ENCODE results near the gene PTGDR2. TPM values are rescaled to one million over a fixed set of nuclear protein-coding genes. Genes with fewer than 3 reads are reported as not detected.

PTGDR2 gene
- total RNA-seq, 2 experiments from 2014 or later, result 0.23 to 0.38 TPM

DNA sequence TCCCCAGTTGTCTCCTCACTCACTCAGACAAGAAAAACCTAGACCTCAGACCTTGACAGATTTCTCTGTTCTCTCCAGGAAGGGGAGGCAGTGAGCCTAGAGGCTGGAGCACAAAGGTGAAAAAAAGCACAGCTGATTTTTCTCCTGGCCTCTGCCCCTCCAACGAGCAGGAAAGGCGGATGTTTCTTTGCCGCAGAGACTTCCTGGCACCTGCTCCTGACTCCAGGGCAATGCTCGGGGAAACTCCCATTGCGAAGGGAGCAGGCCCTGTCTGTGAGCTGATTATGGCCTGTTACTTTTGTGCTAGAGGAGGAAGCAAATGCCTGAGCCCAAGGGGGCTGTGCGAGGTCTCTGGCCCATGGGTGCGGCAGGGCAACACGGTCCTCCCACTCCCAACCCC lies 45.2 kb downstream of the PTGDR2 start:
- ATAC-seq (no peak), DNase-seq (no peak)
- H3K9me3 Mint-ChIP-seq, result no peaks in the 10 kb centered on the region
- H3K36me3 Mint-ChIP-seq (ENCODE audit: low read depth), result no peaks in the 10 kb centered on the region
- no peak overlapping the region for H3K27ac Mint-ChIP-seq
- peaks cover 5% of the 10 kb centered on the region for H3K27me3 Mint-ChIP-seq
- peaks cover 2% of the 10 kb centered on the region for H3K4me1 Mint-ChIP-seq (ENCODE audit: low read depth)
- TF ChIP-seq CTCF (IDR thresholded peaks at IDR 0.05), result no peak
- intact Hi-C loops (cut with micrococcal nuclease), result no loop called here
- ChIA-PET POLR2A (no interaction called here), CTCF (no interaction called here)
- no peak overlapping the region for H3K4me3 Mint-ChIP-seq

DNA sequence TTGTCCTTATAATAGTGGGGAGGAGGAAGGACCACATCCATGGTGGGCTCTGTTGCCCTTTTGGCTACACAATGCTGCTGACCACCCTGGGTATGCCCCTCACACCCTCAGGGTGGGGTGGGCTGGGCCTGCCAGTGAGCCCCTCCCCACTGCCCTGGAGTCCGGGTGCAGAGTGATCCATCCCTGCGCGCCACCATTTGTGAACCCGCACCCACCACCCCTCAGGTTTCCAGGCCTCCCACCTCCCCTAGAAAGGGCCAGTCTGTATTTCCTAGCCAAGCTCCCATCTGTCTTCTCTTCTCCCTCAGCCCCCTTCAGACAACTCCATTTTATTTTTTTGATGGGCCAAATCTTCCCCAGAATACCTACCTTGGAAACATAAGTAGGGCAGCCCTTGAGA lies 45.6 kb downstream of the PTGDR2 start:
- Mint-ChIP-seq H3K36me3 (ENCODE audit: low read depth) (no peaks in the 10 kb centered on the region), H3K9me3 (no peaks in the 10 kb centered on the region), H3K4me1 (ENCODE audit: low read depth) (peaks cover 2% of the 10 kb centered on the region), H3K27me3 (peaks cover 5% of the 10 kb centered on the region), H3K4me3 (no peak overlapping the region), H3K27ac (no peak overlapping the region)
- ATAC-seq (no peak), DNase-seq (no peak)
- no peak for TF ChIP-seq CTCF (IDR thresholded peaks at IDR 0.05)
- CTCF ChIA-PET, result no interaction called here
- intact Hi-C loops (cut with micrococcal nuclease), result no loop called here
- POLR2A ChIA-PET, result no interaction called here

DNA sequence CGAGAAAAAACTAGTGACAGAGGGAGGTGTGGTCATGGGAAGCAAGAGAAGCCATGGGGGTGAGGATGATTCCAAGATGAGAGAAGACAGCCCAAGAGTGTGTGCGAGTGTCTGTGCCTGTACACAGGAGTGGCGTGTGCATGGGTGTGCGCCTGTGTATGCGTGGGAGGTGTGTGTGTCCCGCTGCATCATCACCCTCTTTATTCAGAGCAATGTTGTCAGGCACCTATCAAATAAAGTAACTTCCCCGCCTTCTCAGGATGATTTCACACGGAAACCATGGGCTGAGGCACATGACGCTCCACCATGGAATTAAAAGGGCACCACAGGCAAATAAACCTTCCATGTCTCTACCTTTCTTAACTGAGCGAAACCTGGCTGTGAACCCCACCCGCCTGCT lies 46.1 kb downstream of the PTGDR2 start:
- H3K4me1 Mint-ChIP-seq (ENCODE audit: low read depth), result peaks cover 2% of the 10 kb centered on the region
- CTCF ChIA-PET, result no interaction called here

DNA sequence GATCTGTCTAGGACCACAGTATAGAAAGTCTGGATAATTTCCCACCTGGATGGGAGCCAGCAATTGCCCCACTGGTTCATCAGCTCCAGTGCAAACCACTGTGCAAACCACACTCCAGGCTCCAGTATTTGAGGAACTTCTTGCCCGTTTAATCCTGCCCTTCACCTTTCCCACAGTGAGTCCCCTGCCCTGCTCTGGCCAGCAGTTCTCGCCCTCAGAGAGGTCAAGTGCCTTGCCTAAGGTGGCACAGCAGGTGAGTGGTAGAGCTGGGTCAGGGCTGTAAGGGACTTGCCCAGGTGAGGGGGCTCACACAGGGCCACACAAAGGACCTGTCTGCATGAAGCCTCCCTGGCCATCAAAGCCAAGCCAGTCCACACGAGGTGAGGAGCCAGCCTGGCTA lies 46.5 kb downstream of the PTGDR2 start:
- POLR2A ChIA-PET, result no interaction called here
- H3K36me3 Mint-ChIP-seq (ENCODE audit: low read depth), result no peaks in the 10 kb centered on the region
- no peak for TF ChIP-seq CTCF (IDR thresholded peaks at IDR 0.05)

More for the DNA sequence above, 46.1 kb downstream of the PTGDR2 start:
- no peak overlapping the region for H3K27ac Mint-ChIP-seq
- H3K36me3 Mint-ChIP-seq (ENCODE audit: low read depth), result no peaks in the 10 kb centered on the region
- DNase-seq, result no peak
- intact Hi-C loops (cut with micrococcal nuclease), result no loop called here
- no peak overlapping the region for H3K4me3 Mint-ChIP-seq
- H3K27me3 Mint-ChIP-seq, result peaks cover 5% of the 10 kb centered on the region
- TF ChIP-seq CTCF (IDR thresholded peaks at IDR 0.05), result no peak
- H3K9me3 Mint-ChIP-seq, result no peaks in the 10 kb centered on the region
- POLR2A ChIA-PET, result no interaction called here
- ATAC-seq, result no peak

DNA sequence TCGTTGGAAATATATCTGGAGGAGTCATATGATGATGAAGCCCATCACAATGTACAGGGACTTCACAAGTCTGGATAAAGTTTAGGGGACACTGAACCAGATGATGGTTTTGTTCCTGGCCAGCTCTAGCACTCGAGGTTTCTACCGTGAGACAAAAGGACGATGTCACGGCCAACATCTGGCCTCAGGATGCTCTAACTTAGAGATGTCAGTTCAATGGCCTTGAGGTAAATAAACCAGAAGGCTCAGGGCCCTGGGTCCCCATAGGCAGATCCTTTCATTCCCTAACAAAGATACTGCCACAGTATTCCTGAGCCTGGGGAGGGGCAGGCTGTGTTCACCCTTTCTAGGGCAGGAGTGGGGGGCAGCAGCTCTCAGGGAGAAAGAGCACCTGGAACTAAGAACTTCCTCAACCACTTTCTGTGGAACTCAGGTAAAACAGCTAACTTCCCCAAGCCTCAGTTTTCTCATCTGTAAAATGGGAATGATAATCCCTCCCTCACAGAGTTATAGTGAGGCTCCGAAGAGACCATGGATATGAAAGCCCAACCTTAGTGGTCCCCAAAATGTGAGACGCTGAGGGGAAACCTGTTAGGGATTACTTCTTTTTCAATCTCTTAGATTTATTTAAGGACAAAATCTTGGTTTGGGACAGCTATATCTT lies 52.3 kb downstream of the PTGDR2 start:
- CTCF ChIA-PET, result no interaction called here
- POLR2A ChIA-PET, result no interaction called here
- TF ChIP-seq CTCF (IDR thresholded peaks at IDR 0.05), result no peak

More for the DNA sequence above, 46.5 kb downstream of the PTGDR2 start:
- intact Hi-C loops (cut with micrococcal nuclease), result no loop called here
- peaks cover 2% of the 10 kb centered on the region for H3K4me1 Mint-ChIP-seq (ENCODE audit: low read depth)
- ATAC-seq, result no peak
- DNase-seq, result no peak
- CTCF ChIA-PET, result interaction anchor here (1.1 kb wide), 1 partner anchor 31 kb away, joined by 3 read pairs; no protein-coding TSS in a partner anchor
- no peaks in the 10 kb centered on the region for H3K9me3 Mint-ChIP-seq
- no peak overlapping the region for H3K27ac Mint-ChIP-seq
- peaks cover 5% of the 10 kb centered on the region for H3K27me3 Mint-ChIP-seq
- H3K4me3 Mint-ChIP-seq, result no peak overlapping the region

More for the DNA sequence above, 52.3 kb downstream of the PTGDR2 start:
- no peaks in the 10 kb centered on the region for H3K27me3 Mint-ChIP-seq
- ATAC-seq (no peak), DNase-seq (no peak)
- H3K36me3 Mint-ChIP-seq (ENCODE audit: low read depth), result no peaks in the 10 kb centered on the region
- H3K4me3 Mint-ChIP-seq, result no peak overlapping the region
- peaks cover 2% of the 10 kb centered on the region for H3K4me1 Mint-ChIP-seq (ENCODE audit: low read depth)
- H3K27ac Mint-ChIP-seq, result no peak overlapping the region
- intact Hi-C loops (cut with micrococcal nuclease), result no loop called here
- no peaks in the 10 kb centered on the region for H3K9me3 Mint-ChIP-seq
